ENCODE measurements around the gene MYO1C.
"Not testable (repeated sequence)": the region's sequence is repeated elsewhere in the genome, so short reads cannot be mapped to it uniquely, and the experiment has no call there.

DNA sequence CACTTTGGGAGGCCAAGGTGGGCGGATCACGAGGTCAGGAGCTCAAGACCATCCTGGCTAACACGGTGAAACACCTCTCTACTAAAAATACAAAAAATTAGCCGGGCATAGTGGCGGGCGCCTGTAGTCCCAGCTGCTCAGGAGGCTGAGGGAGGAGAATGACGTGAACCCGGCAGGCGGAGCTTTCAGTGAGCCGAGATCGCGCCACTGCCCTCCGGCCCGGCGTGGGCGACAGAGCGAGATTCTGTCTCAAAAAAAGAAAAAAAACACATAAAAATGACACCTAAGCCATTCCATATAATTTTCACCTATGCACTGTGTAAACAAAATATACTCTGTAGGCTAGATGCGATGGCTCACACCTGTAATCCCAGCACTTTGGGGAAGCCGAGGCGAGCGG, 42.2 kb downstream of the MYO1C start:
- TF ChIP-seq, protein P1, sequence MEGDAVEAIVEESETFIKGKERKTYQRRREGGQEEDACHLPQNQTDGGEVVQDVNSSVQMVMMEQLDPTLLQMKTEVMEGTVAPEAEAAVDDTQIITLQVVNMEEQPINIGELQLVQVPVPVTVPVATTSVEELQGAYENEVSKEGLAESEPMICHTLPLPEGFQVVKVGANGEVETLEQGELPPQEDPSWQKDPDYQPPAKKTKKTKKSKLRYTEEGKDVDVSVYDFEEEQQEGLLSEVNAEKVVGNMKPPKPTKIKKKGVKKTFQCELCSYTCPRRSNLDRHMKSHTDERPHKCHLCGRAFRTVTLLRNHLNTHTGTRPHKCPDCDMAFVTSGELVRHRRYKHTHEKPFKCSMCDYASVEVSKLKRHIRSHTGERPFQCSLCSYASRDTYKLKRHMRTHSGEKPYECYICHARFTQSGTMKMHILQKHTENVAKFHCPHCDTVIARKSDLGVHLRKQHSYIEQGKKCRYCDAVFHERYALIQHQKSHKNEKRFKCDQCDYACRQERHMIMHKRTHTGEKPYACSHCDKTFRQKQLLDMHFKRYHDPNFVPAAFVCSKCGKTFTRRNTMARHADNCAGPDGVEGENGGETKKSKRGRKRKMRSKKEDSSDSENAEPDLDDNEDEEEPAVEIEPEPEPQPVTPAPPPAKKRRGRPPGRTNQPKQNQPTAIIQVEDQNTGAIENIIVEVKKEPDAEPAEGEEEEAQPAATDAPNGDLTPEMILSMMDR (IDR thresholded peaks at IDR 0.05; ENCODE audit: low read length) = not testable (repeated sequence)
- TF ChIP-seq EZH2 (IDR thresholded peaks at IDR 0.05; ENCODE audit: borderline replicate concordance, low read length) = not testable (repeated sequence)
